Osteoblast (primary cell): ENCODE measurements around the gene CKAP4. TPM values are rescaled to one million over a fixed set of nuclear protein-coding genes. Genes with fewer than 3 reads are reported as not detected.

Experiments used
- DNase-seq: peaks from one replicate; pipeline ENCODE4 v3.0.0; 2011; ENCODE audit warnings: low spot score, mixed read lengths; ENCODE audit not compliant: insufficient read length; ENCODE audit errors: missing footprints
- H2AFZ ChIP-seq: 2 replicates; pipeline ENCODE4 v1.6.0; 2011; ENCODE audit warnings: mild to moderate bottlenecking, low read length
- H3K27ac ChIP-seq: 2 replicates; pipeline ENCODE4 v1.5.1; 2011; ENCODE audit warnings: mild to moderate bottlenecking, low read depth, low read length, moderate library complexity
- H3K27me3 ChIP-seq: 2 replicates; pipeline ENCODE4 v1.6.0; 2012; ENCODE audit warnings: mild to moderate bottlenecking, control low read depth, inconsistent platforms, low read length, moderate library complexity; ENCODE audit not compliant: insufficient read depth
- H3K36me3 ChIP-seq: 2 replicates; pipeline ENCODE4 v1.5.1; 2011; ENCODE audit warnings: mild to moderate bottlenecking, low read length, control low read depth, moderate library complexity; ENCODE audit not compliant: insufficient read depth
- H3K4me1 ChIP-seq: 2 replicates; pipeline ENCODE4 v1.5.1; 2011; ENCODE audit warnings: mild to moderate bottlenecking, low read length, control low read depth, moderate library complexity; ENCODE audit not compliant: insufficient read depth
- H3K4me2 ChIP-seq: 2 replicates; pipeline ENCODE4 v1.6.0; 2011; ENCODE audit warnings: mild to moderate bottlenecking, low read length; ENCODE audit not compliant: insufficient read depth
- H3K4me3 ChIP-seq: fragments of 200-600 bp; sonication (generic); 3 replicates; pipeline ENCODE4 v1.5.1; 2012; ENCODE audit warnings: mild to moderate bottlenecking, low read length, inconsistent platforms; ENCODE audit not compliant: insufficient read depth
- H3K79me2 ChIP-seq: 2 replicates; pipeline ENCODE4 v1.6.0; 2012; ENCODE audit warnings: mild to moderate bottlenecking, low read length, control low read depth, inconsistent platforms; ENCODE audit not compliant: insufficient read depth
- H3K9me3 ChIP-seq: 2 replicates; pipeline ENCODE4 v1.5.1; 2011; ENCODE audit warnings: low read depth, low read length, control low read depth
- H4K20me1 ChIP-seq: 2 replicates; pipeline ENCODE4 v1.6.0; 2012; ENCODE audit warnings: mild to moderate bottlenecking, low read length, control low read depth; ENCODE audit not compliant: insufficient read depth
- CTCF ChIP-seq: IDR thresholded peaks from 2 replicates; pipeline ENCODE4 v1.5.1; 2011; ENCODE audit warnings: mild to moderate bottlenecking, low read depth, low read length, moderate library complexity; ENCODE audit errors: extremely low read depth
- total RNA-seq: library from RNA; depleted of rRNA; stranded (reverse); fragments of >200 nt; gene quantifications from 2 replicates; pipeline ENCODE4 v1.2.3, GENCODE V29; 2012

The CKAP4 gene
- 184 TPM in 2 replicates for total RNA-seq

GRCh38 chr12:106247674-106248311 is at the start of gene CKAP4:
Gene CKAP4 (minus strand): TSS chr12:106248020. CDS start chr12:106247851, 169 bp downstream.
- H4K20me1 ChIP-seq = peaks cover 31% of the 10 kb centered on the region
- no peaks in the 10 kb centered on the region for H3K27me3 ChIP-seq

GRCh38 chr12:106297075-106297474 is 49.3 kb upstream of the CKAP4 start:
- no peak overlapping the region for H3K4me3 ChIP-seq
- H3K27ac ChIP-seq = no peak overlapping the region
- H3K79me2 ChIP-seq = no peaks in the 10 kb centered on the region
- no peaks in the 10 kb centered on the region for H3K9me3 ChIP-seq
- H3K4me2 ChIP-seq = no peak overlapping the region
- no peaks in the 10 kb centered on the region for H4K20me1 ChIP-seq
- DNase-seq = no peak
- H3K4me1 ChIP-seq = peaks cover 24% of the 10 kb centered on the region
- no peak overlapping the region for H2AFZ ChIP-seq
- H3K36me3 ChIP-seq = no peaks in the 10 kb centered on the region
- TF ChIP-seq CTCF = no peak
- H3K27me3 ChIP-seq = no peaks in the 10 kb centered on the region

More at GRCh38 chr12:106247674-106248311, at the start of gene CKAP4:
- peak within 1 kb of the TSS; percentile 91 for H3K4me3 ChIP-seq
- peak within 1 kb of the TSS; percentile 74 for H2AFZ ChIP-seq
- peak within 1 kb of the TSS; percentile 85 for H3K27ac ChIP-seq
- no peaks in the 10 kb centered on the region for H3K9me3 ChIP-seq
- H3K4me2 ChIP-seq = peak within 1 kb of the TSS; percentile 89
- TF ChIP-seq CTCF = no peak
- peaks cover 35% of the 10 kb centered on the region for H3K79me2 ChIP-seq
- H3K36me3 ChIP-seq = peaks cover 21% of the 10 kb centered on the region
- peaks cover 36% of the 10 kb centered on the region for H3K4me1 ChIP-seq
- peak; percentile 98 for DNase-seq

GRCh38 chr12:106296179-106296877 is 48.5 kb upstream of the CKAP4 start:
- H3K9me3 ChIP-seq = no peaks in the 10 kb centered on the region
- DNase-seq = peak; percentile 76
- peaks cover 18% of the 10 kb centered on the region for H3K4me1 ChIP-seq
- no peaks in the 10 kb centered on the region for H3K27me3 ChIP-seq
- no peaks in the 10 kb centered on the region for H3K36me3 ChIP-seq
- no peaks in the 10 kb centered on the region for H4K20me1 ChIP-seq
- H2AFZ ChIP-seq = no peak overlapping the region
- H3K4me2 ChIP-seq = peak overlapping the region; percentile 55
- peak overlapping the region; percentile 57 for H3K27ac ChIP-seq
- no peak for TF ChIP-seq CTCF
- no peak overlapping the region for H3K4me3 ChIP-seq
- no peaks in the 10 kb centered on the region for H3K79me2 ChIP-seq

GRCh38 chr12:106292339-106292738 is 44.5 kb upstream of the CKAP4 start:
- no peak for DNase-seq
- Histone ChIP-seq H3K36me3 (no peaks in the 10 kb centered on the region), H3K79me2 (no peaks in the 10 kb centered on the region), H3K27me3 (no peaks in the 10 kb centered on the region), H3K4me3 (no peak overlapping the region), H3K4me2 (no peak overlapping the region), H4K20me1 (no peaks in the 10 kb centered on the region), H3K9me3 (no peaks in the 10 kb centered on the region), H2AFZ (no peak overlapping the region), H3K27ac (no peak overlapping the region), H3K4me1 (peaks cover 20% of the 10 kb centered on the region)
- no peak for TF ChIP-seq CTCF
